ENCODE measurements around the gene DHX34.
A peak's percentile ranks its signal among the peaks of the same experiment; 100 is the strongest.
"Not testable (repeated sequence)": the region's sequence is repeated elsewhere in the genome, so short reads cannot be mapped to it uniquely, and the experiment has no call there.

Gene DHX34

DNA sequence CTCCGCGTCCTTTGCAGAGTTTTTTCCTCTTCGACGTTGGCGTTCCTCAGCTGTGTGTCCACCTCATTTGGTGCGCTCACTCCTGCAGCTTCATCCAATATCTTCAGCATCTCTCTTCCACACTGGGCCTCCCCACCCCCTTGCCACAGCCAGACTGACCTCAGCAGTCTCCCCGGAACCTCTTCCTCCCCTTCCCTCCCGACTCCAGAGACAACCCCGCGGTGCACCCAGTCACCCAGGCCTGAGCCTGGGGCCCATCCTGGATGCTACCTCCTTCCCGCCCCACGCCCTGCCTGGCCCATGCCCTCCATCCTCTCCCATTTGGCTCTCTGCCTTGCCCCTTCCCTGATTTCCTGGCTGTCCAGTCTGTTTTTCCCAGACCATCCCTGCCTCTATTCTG, 25.2 kb upstream of the DHX34 start:
- no peak for DNase-seq (ENCODE audit: low spot score)

DNA sequence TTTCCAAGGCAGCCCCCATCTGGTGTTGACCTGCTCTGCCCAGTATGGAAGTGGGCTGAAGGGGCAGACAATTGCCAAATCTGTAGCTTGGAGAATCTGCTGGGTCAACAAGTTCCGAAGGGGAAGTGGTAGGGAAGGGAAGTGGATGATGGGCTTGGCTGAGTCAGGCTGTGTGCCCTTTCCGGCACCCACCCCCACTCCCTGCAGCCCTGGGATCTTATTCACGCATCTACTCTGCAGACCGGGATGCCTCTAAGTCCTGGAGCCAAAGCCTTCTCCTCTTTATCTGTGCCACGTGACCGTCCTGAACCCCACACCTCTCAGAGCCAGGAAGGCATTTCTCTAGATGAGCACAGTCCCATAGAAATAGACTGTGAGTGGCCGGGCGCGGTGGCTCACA, 24.6 kb upstream of the DHX34 start:
- DNase-seq (ENCODE audit: low spot score): no peak

DNA sequence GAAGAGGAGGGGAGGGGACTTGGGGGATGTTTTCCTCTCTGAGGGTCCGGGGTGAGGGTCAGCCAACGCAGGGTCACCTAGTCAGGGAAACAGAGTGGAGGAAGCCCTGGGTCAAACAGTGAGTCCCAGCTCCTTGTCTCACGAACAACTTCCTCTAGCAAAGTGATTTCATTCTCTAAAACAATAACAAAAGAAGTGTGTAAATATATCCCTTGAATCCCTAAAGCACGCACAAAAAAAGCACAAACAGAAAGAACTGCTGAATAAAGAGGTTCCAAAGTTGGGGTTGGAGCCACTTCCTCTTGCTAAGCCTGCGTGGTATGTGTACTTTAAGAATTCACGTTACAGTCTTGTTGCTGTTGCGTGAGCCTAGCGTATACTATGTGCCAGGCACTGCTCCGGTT, 18.6 kb upstream of the DHX34 start:
- DNase-seq (ENCODE audit: low spot score): no peak

DNA sequence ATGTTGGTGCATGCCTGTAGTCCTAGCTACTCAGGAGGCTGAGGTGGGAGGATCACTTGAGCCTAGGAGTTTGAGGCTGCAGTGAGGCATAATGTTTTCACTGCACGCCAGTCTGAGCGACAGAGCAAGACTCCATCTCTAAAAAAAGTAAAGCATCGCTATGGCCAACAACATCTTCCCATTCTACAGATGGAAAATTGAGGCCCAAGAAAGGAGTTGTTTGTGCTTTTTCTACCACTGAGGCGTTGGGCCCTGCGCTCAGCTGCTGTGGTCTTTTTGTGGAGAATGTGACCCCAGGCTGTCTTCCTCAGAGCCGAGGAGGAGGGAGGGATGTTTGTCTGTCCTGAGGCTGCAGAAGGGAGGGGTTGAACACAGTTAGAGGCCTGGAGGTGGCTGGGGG, 17.6 kb upstream of the DHX34 start:
- no peak for DNase-seq (ENCODE audit: low spot score)

DNA sequence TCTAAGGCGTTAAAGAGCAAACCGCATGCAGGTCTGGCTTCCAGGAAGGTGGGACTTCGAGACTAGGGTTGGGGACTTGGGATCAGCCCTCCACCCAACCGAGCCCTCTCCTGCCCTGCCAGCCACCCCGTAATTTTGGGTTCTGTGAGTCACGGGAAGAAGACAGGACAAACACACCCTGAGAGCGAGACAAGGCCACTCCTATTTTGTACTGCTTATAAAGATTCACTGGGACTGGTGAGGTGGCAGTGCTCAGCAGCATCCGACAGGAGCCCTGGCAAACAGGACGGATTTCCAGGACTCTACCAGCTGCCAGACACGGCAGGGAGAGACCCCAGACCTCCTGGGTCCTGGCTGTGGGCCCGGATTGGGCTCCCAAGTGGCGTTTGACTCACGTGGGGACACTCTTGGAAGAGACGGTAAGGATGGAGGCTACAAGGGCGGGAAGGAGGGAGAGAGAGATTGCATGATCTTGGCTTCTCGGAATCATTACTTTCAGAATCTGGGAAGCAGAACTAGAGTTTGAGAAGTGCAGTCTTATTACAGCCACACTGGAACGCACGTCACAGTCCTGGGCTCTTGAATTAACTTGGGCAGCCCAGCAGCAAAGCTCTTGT, 17.1 kb upstream of the DHX34 start, which contains the start of gene C5AR2:
TSS of gene C5AR2 (plus strand) at position 245 of the 617 bp plus-strand sequence. CDS start 8,625 bp downstream, outside the sequence.
- DNase-seq (ENCODE audit: low spot score): no peak

DNA sequence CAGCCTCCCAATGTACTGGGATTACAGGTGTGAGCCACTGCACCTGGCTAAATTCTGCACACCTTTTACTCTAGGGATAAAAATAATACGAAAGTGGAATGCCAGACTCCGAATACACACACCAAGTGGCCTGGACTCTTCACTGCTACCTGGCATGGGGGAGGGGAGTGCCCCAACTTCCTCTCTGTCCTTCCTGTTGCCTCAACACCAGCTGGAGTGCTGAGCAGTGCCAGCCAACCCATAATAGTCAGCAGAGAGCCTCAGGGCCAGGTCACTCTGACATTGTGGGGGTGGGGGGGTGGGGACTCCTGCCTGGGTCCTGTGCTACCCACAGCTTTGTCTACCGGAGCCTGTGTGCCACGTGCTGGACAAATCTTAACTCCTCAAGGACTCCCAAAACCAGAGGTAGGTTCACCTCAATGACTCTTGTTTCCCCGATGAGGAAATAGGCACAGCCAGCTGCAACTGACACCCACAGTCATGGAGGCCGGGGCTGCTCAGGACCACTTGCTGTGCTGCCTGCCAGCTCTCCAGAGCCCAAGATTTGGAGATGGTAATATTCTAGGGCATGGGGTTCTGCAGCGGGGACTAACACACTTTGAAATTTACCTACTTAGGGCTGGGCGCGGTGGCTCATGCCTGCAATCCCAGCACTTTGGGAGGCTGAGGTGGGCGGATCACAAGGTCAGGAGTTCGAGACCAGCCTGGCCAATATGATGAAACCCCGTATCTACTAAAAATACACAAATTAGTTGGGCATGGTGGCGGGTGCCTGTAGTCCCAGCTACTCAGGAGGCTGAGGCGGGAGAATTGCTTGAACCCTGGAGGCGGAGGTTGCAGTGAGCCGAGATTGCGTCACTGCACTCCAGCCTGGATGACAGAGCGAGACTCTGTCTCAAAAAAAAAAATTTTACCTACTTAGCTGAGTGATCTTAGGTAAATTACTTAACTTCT, 12.1 kb upstream of the DHX34 start:
- peak; percentile 36 for DNase-seq (ENCODE audit: low spot score)

DNA sequence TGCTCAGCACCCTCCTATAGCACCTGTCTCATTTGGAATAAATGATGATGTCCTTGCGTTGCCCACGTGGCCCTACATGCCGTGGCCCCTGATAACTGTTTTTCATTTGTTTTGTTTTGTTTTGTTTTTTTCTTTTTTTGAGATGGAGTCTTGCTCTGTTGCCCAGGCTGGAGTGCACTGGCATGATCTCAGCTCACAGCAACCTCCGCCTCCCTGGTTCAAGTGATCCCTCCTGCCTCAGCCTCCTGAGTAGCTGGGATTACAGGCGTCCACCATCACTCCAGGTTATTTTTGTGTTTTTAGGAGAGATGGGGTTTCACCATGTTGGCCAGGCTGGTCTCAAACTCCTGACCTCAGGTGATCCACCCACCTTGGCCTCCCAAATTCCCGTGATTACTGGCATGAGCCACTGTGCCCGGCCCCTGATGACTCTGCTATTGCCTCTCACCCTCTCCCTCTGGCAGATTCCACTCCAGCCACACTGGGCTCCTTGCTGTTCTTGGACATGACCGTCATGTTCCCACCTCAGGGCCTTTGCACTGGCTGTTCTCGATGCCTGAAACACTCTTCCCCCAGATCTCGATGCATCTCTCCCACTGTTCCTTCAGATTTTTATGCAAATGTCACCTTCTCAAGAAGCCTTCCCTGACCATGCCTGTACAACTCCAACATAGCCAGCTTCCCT, 9.8 kb upstream of the DHX34 start:
- no peak for DNase-seq (ENCODE audit: low spot score)

DNA sequence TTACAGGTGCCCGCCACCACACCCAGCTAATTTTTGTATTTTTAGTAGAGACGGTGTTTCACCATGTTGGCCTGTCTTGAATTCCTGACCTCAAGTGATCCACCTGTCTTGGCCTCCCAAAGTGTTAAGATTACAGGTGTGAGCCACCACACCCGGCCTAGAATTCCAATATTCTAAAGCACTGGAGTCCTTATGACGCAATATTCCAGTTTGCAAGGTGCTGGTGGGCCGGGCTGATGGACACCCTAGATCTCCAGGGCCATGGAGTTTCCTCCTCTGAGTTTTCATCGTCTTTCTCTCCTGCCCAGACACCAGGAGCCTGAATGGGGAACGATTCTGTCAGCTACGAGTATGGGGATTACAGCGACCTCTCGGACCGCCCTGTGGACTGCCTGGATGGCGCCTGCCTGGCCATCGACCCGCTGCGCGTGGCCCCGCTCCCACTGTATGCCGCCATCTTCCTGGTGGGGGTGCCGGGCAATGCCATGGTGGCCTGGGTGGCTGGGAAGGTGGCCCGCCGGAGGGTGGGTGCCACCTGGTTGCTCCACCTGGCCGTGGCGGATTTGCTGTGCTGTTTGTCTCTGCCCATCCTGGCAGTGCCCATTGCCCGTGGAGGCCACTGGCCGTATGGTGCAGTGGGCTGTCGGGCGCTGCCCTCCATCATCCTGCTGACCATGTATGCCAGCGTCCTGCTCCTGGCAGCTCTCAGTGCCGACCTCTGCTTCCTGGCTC, 8.5 kb upstream of the DHX34 start:
- no peak for DNase-seq (ENCODE audit: low spot score)

DNA sequence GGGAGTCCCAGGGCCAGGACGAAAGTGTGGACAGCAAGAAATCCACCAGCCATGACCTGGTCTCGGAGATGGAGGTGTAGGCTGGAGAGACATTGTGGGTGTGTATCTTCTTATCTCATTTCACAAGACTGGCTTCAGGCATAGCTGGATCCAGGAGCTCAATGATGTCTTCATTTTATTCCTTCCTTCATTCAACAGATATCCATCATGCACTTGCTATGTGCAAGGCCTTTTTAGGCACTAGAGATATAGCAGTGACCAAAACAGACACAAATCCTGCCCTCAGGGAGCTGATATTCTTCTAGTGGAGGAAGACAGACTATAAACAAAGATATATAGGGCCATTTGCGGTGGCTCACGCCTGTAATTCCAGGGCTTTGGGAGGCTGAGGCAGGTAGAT, 7.4 kb upstream of the DHX34 start:
- DNase-seq (ENCODE audit: low spot score): no peak

DNA sequence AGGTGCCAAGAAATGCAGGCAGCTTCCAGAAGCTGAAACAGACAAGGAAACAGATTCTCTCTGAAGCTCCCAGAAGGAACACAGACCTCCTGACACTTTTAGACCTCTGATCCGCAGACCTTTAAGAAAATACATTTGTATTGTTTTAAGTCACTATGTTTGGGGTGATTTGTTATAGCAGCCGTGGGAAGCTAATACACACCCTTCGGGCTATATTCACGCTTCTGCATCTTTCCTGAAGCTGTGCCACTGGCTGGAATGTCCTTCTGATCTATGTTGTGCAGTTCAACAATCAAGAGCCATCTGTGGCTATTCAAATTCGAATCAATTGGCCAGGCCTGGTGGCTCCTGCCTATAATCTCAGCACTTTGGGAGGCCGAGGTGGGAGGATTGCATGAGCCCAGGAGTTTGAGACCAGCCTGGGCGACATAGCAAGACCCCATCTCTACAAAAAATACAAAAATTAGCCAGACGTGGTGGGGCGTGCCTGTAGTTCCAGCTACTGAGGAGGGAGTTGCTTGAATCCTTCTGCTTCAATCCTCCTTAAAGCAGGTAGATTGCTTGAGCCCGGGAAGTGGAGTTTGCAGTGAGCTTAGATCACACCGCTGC, 5.8 kb upstream of the DHX34 start:
- DNase-seq (ENCODE audit: low spot score): no peak

DNA sequence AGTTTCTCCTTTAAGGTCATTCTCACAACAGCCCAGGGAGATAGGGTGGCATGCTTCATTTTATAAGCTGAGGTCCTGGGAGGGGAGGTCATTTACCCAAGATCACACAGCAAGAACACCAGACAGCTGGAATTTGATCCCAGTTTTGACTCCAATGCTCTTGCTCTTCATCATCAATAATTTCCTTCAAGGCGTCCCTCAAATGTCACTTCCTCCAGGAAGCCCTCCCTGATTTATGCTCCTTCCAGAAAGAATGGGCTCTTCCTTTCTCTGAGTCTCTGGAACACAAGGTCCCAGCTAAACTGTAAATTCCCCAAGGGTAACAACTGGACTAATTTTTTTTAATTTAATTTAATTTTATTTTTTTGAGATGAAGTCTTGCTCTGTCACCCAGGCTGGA, 4.7 kb upstream of the DHX34 start:
- no peak for DNase-seq (ENCODE audit: low spot score)

DNA sequence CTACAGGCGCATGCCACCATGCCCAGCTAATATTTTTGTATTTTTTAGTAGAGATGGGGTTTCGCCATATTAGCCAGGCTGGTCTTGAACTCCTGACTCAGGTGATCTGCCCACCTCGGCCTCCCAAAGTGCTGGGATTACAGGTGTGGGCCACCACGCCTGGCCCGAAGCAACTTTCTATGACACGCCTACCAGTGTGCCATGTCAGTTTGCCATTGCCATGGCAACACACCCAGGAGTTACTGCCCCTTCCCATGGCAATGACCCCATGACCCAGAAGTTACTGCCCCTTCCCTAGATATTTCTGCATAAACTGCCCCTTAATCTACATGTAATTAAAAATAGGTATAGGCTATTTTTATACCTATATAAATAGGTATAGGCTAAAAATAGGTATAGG, 3.1 kb upstream of the DHX34 start:
- not testable (repeated sequence) for DNase-seq (ENCODE audit: low spot score)

DNA sequence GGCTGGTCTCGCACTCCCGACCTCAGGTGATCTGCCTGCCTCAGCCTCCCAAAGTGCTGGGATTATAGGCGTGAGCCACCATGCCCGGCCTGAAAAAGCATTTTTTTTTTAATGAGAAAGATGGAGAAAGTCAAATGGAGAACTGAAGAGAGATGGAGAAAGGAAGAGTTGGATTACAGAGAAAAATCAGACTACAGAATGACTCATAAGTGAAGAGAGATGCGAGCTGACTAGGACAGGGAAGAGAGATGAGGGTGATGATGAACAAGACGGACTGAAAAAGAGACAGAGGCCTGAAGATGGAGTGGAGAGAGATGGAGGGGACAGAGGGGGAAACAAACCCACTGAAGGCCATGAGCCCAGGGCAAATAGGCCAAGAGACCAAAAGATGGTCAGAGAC, 1.5 kb downstream of the DHX34 start:
- DNase-seq (ENCODE audit: low spot score): no peak

DNA sequence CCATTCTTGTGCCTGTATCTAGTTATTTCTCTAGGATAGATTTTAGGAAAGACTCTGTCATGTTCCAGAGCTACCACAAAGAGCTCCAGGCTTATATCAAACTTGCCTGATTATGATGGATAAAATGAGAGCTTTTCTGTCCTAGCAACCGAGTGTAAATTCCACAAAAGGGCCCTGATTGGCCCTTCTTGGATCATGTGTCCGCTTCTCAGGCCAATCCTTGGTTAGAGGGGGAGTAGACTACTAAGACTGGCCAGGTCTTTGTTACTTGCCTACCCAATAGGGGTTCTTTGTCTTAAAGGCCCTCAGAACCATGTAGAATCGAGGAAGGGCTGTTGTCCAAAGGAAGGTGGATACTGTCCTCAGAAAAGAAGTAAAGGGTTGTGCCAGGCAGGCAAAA, 2.4 kb downstream of the DHX34 start:
- DNase-seq (ENCODE audit: low spot score): no peak

DNA sequence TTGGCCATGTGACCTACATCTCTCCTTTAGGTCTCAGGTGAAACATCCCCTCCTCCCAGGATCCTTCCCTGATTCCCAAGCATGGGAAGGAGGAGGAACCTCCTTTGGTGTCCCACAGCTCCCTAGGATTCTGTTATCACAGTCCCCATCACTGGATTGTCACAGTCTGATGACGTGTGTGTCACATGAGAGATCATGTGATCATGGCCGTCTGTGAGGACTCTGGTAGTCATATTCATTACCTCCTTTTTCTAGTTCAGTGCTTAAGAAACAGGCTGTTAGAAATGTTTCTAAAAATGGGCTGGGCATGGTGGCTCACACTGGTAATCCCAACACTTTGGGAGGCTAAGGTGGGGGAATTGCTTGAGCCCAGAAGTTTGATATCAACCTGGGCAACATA, 3.0 kb downstream of the DHX34 start:
- DNase-seq (ENCODE audit: low spot score): no peak

DNA sequence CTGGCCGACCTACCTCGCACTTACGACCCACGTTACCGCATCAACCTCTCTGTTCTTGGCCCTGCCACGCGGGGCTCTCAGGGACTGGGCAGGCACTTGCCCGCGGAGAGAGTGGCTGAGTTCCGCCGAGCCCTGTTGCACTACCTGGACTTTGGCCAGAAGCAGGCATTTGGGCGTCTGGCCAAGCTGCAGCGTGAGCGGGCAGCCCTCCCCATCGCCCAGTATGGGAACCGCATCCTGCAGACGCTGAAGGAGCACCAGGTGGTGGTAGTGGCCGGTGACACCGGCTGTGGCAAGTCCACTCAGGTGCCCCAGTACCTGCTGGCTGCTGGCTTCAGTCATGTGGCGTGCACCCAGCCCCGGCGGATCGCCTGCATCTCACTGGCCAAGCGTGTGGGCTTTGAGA, 4.2 kb downstream of the DHX34 start:
- no peak for DNase-seq (ENCODE audit: low spot score)

DNA sequence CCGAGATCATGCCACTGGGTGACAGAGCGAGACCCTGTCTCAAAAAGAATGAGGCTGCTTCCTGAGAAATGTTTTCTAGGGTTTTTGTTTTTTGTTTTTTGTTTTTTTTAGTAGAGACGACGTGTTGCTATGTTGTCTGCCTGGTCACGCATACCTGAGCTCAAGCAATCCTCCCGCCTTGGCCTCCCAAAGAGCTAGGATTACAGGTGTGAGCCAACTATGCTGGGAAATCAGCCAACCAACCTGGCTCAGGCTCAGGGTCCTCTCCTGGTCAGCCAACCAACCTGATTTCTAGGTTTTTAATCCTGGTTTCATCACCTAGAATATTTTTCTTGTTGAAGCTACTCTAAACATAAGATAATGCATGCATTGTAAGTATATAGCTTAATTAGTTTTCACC, 7.8 kb downstream of the DHX34 start:
- DNase-seq (ENCODE audit: low spot score): no peak

DNA sequence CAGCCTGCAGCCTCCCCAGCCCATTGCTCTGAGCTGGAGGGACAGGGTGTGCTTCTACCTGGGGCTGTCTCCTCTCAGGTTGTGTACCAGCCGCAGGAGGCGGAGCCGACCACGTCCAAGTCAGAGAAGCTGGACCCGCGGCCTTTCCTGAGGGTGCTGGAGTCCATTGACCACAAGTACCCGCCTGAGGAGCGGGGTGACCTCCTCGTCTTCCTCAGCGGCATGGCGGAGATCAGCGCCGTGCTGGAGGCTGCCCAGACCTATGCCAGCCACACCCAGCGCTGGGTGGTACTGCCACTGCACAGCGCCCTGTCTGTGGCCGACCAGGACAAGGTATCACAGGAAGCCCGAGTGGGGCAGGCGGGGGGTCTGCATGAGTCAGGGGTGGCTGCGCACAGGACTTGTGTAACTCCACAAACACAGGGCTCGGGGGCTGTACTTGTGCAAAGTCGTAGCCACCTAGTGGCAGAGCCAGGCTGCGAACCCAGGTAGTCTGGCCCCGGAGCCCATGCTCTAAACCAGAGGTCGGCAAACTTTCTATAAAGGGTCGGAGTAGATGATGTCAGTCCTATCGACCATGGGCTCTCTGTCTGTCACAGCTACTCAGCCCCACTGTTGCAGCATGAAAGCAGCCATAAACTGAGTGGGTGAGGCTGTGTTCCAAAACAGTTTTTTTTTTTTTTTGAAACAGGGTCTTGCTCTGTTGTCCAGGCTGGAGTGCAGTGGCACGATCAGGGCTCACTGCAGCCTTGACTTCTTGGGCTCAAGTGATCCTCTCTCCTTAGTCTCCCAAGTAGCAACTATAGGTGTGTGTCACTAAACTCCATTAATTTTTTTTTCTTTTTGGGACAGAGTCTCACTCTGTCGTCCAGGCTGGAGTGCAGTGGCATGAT, 8.9 kb downstream of the DHX34 start:
- DNase-seq (ENCODE audit: low spot score): no peak

DNA sequence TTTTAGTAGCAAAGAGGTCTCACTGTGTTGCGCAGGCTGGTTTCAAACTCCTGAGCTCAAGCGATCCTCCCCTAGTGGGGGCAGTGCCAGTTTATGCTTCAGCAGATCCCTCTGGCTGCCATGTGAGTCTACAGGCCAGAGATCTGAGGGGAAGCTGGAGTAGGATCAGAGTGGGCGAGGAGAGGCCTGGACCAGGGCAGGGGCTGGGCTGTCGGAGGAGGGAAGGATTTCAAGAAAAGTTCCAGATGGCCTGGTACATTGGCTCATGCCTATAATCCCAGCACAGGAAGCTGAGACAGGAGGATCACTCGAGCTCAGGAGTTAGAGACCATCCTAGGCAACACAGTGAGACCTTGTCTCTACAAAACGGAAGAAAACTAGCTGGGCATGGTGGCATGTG, 9.8 kb downstream of the DHX34 start:
- DNase-seq (ENCODE audit: low spot score): no peak

DNA sequence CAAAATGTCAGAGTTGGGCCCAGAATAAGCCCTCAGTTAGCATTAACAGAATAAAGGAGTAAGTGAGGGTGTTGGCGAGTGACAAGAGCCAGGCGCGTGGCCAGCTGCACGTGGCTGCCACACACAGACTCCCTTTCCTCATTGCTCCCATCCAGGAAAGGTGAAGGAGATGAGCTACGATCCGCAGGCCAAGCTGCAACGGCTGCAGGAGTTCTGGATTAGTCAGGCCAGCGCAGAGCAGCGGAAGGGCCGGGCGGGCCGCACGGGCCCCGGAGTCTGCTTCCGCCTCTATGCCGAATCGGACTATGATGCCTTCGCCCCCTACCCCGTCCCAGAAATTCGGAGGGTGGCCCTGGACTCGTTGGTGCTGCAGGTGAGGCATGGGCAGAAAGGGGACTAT, 13.2 kb downstream of the DHX34 start:
- DNase-seq (ENCODE audit: low spot score): no peak

Data from CD4-positive, alpha-beta T cell treated with Interleukin-6 at 100 ng/mL for 8 hours (primary cell).